H9 (cell line): ENCODE data around the gene SRP72. TPM values are rescaled to one million over a fixed set of nuclear protein-coding genes. Genes with fewer than 3 reads are reported as not detected.
A peak's percentile ranks its signal among the peaks of the same experiment; 100 is the strongest.

Experiments
- DNase-seq: peaks from one replicate; pipeline ENCODE4 v3.0.0-alpha.2; 2017
- H2AFZ ChIP-seq: one replicate; pipeline ENCODE4 v1.6.1; 2013; ENCODE audit warnings: mild to moderate bottlenecking, low read length, control low read depth, moderate library complexity
- H2AK5ac ChIP-seq: 2 replicates; pipeline ENCODE4 v1.6.1; 2013; ENCODE audit warnings: low read length, control low read depth, mixed read lengths; ENCODE audit not compliant: insufficient read length
- H2BK120ac ChIP-seq: one replicate; pipeline ENCODE4 v1.6.1; 2013; ENCODE audit warnings: low read depth, mild to moderate bottlenecking, low read length, control low read depth, inconsistent platforms; ENCODE audit not compliant: poor library complexity, severe bottlenecking
- H2BK12ac ChIP-seq: 2 replicates; pipeline ENCODE4 v1.6.1; 2013; ENCODE audit warnings: low read length, control low read depth, mixed read lengths, low read depth; ENCODE audit not compliant: insufficient read length
- H2BK15ac ChIP-seq: 2 replicates; pipeline ENCODE4 v1.6.1; 2013; ENCODE audit warnings: low read depth, low read length, control low read depth
- H2BK20ac ChIP-seq: one replicate; pipeline ENCODE4 v1.6.1; 2013; ENCODE audit warnings: low read depth, mild to moderate bottlenecking, low read length, control low read depth, inconsistent platforms; ENCODE audit not compliant: poor library complexity, severe bottlenecking
- H2BK5ac ChIP-seq: 2 replicates; pipeline ENCODE4 v1.6.1; 2013; ENCODE audit warnings: low read length, control low read depth, mixed read lengths; ENCODE audit not compliant: insufficient read length
- H3K14ac ChIP-seq: 2 replicates; pipeline ENCODE4 v1.6.1; 2013; ENCODE audit warnings: low read length, control low read depth; ENCODE audit not compliant: insufficient read depth
- H3K18ac ChIP-seq: 2 replicates; pipeline ENCODE4 v1.6.1; 2013; ENCODE audit warnings: low read depth, mild to moderate bottlenecking, mixed read lengths, low read length, control low read depth; ENCODE audit not compliant: insufficient read length
- H3K23ac ChIP-seq: 2 replicates; pipeline ENCODE4 v1.6.1; 2013; ENCODE audit warnings: low read length, control low read depth, mixed read lengths, low read depth; ENCODE audit not compliant: insufficient read length
- H3K23me2 ChIP-seq: 2 replicates; pipeline ENCODE4 v1.6.1; 2013; ENCODE audit warnings: low read depth, mild to moderate bottlenecking, mixed read lengths, low read length, control low read depth; ENCODE audit not compliant: insufficient read length, poor library complexity, severe bottlenecking
- H3K27ac ChIP-seq: 2 replicates; pipeline ENCODE4 v1.5.1; 2013; ENCODE audit warnings: low read length, control low read depth, mixed read lengths, low read depth; ENCODE audit not compliant: insufficient read length
- H3K27me3 ChIP-seq: 2 replicates; pipeline ENCODE4 v1.6.1; 2013; ENCODE audit warnings: low read length, control low read depth, inconsistent platforms; ENCODE audit not compliant: insufficient read depth
- H3K4ac ChIP-seq: 2 replicates; pipeline ENCODE4 v1.6.1; 2013; ENCODE audit warnings: low read depth, mild to moderate bottlenecking, control low read depth, inconsistent platforms, low read length, moderate library complexity
- H3K4me1 ChIP-seq: 2 replicates; pipeline ENCODE4 v1.6.1; 2013; ENCODE audit warnings: low read length, control low read depth, inconsistent platforms; ENCODE audit not compliant: insufficient read depth
- H3K4me2 ChIP-seq: 2 replicates; pipeline ENCODE4 v1.6.1; 2013; ENCODE audit warnings: low read length, control low read depth, mixed read lengths; ENCODE audit not compliant: insufficient read length, insufficient read depth
- H3K56ac ChIP-seq: 2 replicates; pipeline ENCODE4 v1.6.1; 2013; ENCODE audit warnings: low read depth, mild to moderate bottlenecking, mixed read lengths, low read length, control low read depth; ENCODE audit not compliant: insufficient read length
- H3K79me1 ChIP-seq: 2 replicates; pipeline ENCODE4 v1.6.1; 2013; ENCODE audit warnings: low read depth, mild to moderate bottlenecking, moderate library complexity, low read length, control low read depth, inconsistent platforms; ENCODE audit not compliant: insufficient read depth, poor library complexity, severe bottlenecking
- H3K79me2 ChIP-seq: 2 replicates; pipeline ENCODE4 v1.6.1; 2013; ENCODE audit warnings: low read length, control low read depth, inconsistent platforms; ENCODE audit not compliant: insufficient read depth
- H3K9ac ChIP-seq: 2 replicates; pipeline ENCODE4 v1.6.1; 2013; ENCODE audit warnings: low read length, control low read depth, mixed read lengths; ENCODE audit not compliant: insufficient read length; ENCODE audit errors: extremely low read depth
- H3K9me3 ChIP-seq: one replicate; pipeline ENCODE4 v1.6.1; 2013; ENCODE audit warnings: low read depth, low read length, inconsistent platforms; ENCODE audit not compliant: control insufficient read depth
- H3T11ph ChIP-seq: one replicate; pipeline ENCODE4 v1.6.1; 2013; ENCODE audit warnings: mild to moderate bottlenecking, low read length, control low read depth, inconsistent platforms
- H4K20me1 ChIP-seq: one replicate; pipeline ENCODE4 v1.6.1; 2013; ENCODE audit not compliant: control insufficient read depth, insufficient read length, insufficient read depth
- H4K5ac ChIP-seq: 2 replicates; pipeline ENCODE4 v1.6.1; 2013; ENCODE audit warnings: low read depth, mild to moderate bottlenecking, mixed read lengths, low read length, control low read depth; ENCODE audit not compliant: insufficient read length
- H4K8ac ChIP-seq: replicated peaks from 2 replicates; pipeline ENCODE4 v1.6.1; 2013; ENCODE audit warnings: low read length, control low read depth, mixed read lengths, low read depth; ENCODE audit not compliant: insufficient read length
- H4K91ac ChIP-seq: 2 replicates; pipeline ENCODE4 v1.6.1; 2013; ENCODE audit warnings: low read depth, mild to moderate bottlenecking, moderate library complexity, mixed read lengths, low read length, control low read depth; ENCODE audit not compliant: insufficient read length
- H3K27ac Mint-ChIP-seq, 3 experiments: 2 replicates in 2 of 3; 3 replicates in 1 of 3; pipeline ENCODE4 v1.8.0; 2020 to 2021; ENCODE audit warnings: mixed read lengths in 3 of 3, mild to moderate bottlenecking in 1 of 3, moderate library complexity in 1 of 3
- H3K27me3 Mint-ChIP-seq: 2 replicates; pipeline ENCODE4 v1.8.0; 2021; ENCODE audit warnings: low read depth, mild to moderate bottlenecking, moderate library complexity, mixed read lengths
- H3K36me3 Mint-ChIP-seq, 3 experiments: 2 replicates in 2 of 3; 3 replicates in 1 of 3; pipeline ENCODE4 v1.8.0; 2020 to 2021; ENCODE audit warnings: low read depth in 3 of 3, mixed read lengths in 3 of 3; ENCODE audit not compliant: insufficient read depth in 1 of 3
- H3K4me1 Mint-ChIP-seq, 2 experiments: 2 replicates each; pipeline ENCODE4 v1.8.0; 2020; ENCODE audit warnings: mixed read lengths in 2 of 2
- H3K4me3 Mint-ChIP-seq, 2 experiments: 2 replicates in 1 of 2; 3 replicates in 1 of 2; pipeline ENCODE4 v1.8.0; 2020 to 2021; ENCODE audit warnings: mild to moderate bottlenecking in 2 of 2, mixed read lengths in 2 of 2, moderate library complexity in 1 of 2
- H3K9me3 Mint-ChIP-seq, 2 experiments: 2 replicates in 1 of 2; 3 replicates in 1 of 2; pipeline ENCODE4 v1.8.0; 2020; ENCODE audit warnings: mild to moderate bottlenecking in 2 of 2, mixed read lengths in 2 of 2, moderate library complexity in 1 of 2
- CTCF ChIP-seq: fragments of 200-600 bp; sonication (generic); conservative IDR thresholded peaks from 3 replicates; pipeline ENCODE4 v1.8.0; 2021; ENCODE audit warnings: antibody characterized with exemption, mild to moderate bottlenecking
- WGBS: extraction: QIAGEN DNeasy Blood & Tissue Kit; methylation state at CpG from one replicate; pipeline ENCODE4 v1.1.7; 2013; ENCODE audit warnings: missing lambda C conversion rate, low lambda C conversion rate, mixed read lengths; ENCODE audit not compliant: insufficient read length; ENCODE audit errors: extremely low coverage; 5-methylcytosine and 5-hydroxymethylcytosine counted together
- total RNA-seq: library from RNA; stranded (reverse); gene quantifications from 2 replicates; pipeline ENCODE4 v1.2.1, GENCODE V29; 2021

SRP72 gene
- total RNA-seq, 1 experiment from 2014 or later = 141 TPM

GRCh38 chr4:56530269-56531148, 63.1 kb downstream of the SRP72 start:
- H3K4me1 ChIP-seq = no peaks in the 10 kb centered on the region
- Mint-ChIP-seq H3K36me3 (no peaks in the 10 kb centered on the region; a peak in 1 of 7 replicates), H3K4me3 (peak overlapping the region; percentile 46 to 73; a peak in 3 of 5 replicates), H3K27me3 (peaks cover 44% of the 10 kb centered on the region), H3K9me3 (no peaks in the 10 kb centered on the region), H3K27ac (no peak overlapping the region), H3K4me1 (peaks cover 0 to 4% of the 10 kb centered on the region in 2 experiments; a peak in 1 of 4 replicates)
- H2BK120ac ChIP-seq = no peak overlapping the region
- no peak overlapping the region for H2BK12ac ChIP-seq
- H2AK5ac ChIP-seq = no peak overlapping the region
- no CpG with 5 or more reads among the region's 68 CpGs for WGBS
- H2AFZ ChIP-seq = no peak overlapping the region
- no peak overlapping the region for H3K27ac ChIP-seq
- TF ChIP-seq CTCF = no peak
- H4K8ac ChIP-seq = no peak overlapping the region
- H4K20me1 ChIP-seq = no peaks in the 10 kb centered on the region
- H3K27me3 ChIP-seq = peaks cover 24% of the 10 kb centered on the region; the same call in 1 of the 2 replicates
- DNase-seq = peak; percentile 90
- peak overlapping the region; percentile 70 for H3K9ac ChIP-seq
- H3K9me3 ChIP-seq = no peaks in the 10 kb centered on the region
- H2BK20ac ChIP-seq = no peak overlapping the region
- H3K23me2 ChIP-seq = peaks cover 11% of the 10 kb centered on the region
- peak overlapping the region; percentile 96 for H3K4me2 ChIP-seq
- no peak overlapping the region for H3K23ac ChIP-seq
- H3K4ac ChIP-seq = no peak overlapping the region
- H2BK5ac ChIP-seq = no peak overlapping the region
- H4K91ac ChIP-seq = no peak overlapping the region
- peak overlapping the region; percentile 84 for H3K18ac ChIP-seq
- no peaks in the 10 kb centered on the region for H3K79me2 ChIP-seq
- no peak overlapping the region for H3T11ph ChIP-seq
- H3K56ac ChIP-seq = no peak overlapping the region
- H2BK15ac ChIP-seq = no peak overlapping the region
- no peak overlapping the region for H4K5ac ChIP-seq
- H3K14ac ChIP-seq = peak overlapping the region; percentile 76
- no peaks in the 10 kb centered on the region for H3K79me1 ChIP-seq
